SK-N-SH treated with all-trans-retinoic acid at 6 μM for 48 hours (cell line): ENCODE measurements around the gene CNEP1R1.

ENCODE experiments used
- ATAC-seq: fragments of 200-7000 bp; cut with Tn5 transposase; 3 replicates; pipeline ENCODE4 v1.9.1; 2020; ENCODE audit warnings: mild to moderate bottlenecking, moderate library complexity
- ARNTL ChIP-seq: fragments of 450-650 bp; formaldehyde crosslinking; IDR thresholded peaks from 2 replicates; pipeline ENCODE4 v1.5.0; 2020; ENCODE audit warnings: low read depth, mild to moderate bottlenecking, moderate library complexity, borderline replicate concordance
- BACH2 ChIP-seq: fragments of 250-450 bp; sonication (Bioruptor Pico); IDR thresholded peaks from 2 replicates; pipeline ENCODE4 v1.9.0; 2021; ENCODE audit warnings: mild to moderate bottlenecking, borderline replicate concordance
- CSDC2 ChIP-seq: fragments of 250-450 bp; sonication (Bioruptor Pico); IDR thresholded peaks from 2 replicates; pipeline ENCODE4 v1.5.0; 2020; ENCODE audit warnings: mild to moderate bottlenecking, moderate library complexity
- ESRRG ChIP-seq: fragments of 250-450 bp; sonication (Bioruptor Pico); IDR thresholded peaks from 2 replicates; pipeline ENCODE4 v1.6.1; 2021; ENCODE audit warnings: mild to moderate bottlenecking
- ISL1 ChIP-seq: fragments of 250-450 bp; sonication (Bioruptor Pico); IDR thresholded peaks from 2 replicates; pipeline ENCODE4 v2.1.2; 2022; ENCODE audit warnings: mild to moderate bottlenecking, moderate library complexity
- OSR1 ChIP-seq: fragments of 250-450 bp; sonication (Bioruptor Pico); IDR thresholded peaks from 2 replicates; pipeline ENCODE4 v1.8.0; 2022; ENCODE audit warnings: moderate library complexity, mild to moderate bottlenecking, inconsistent platforms
- PPARA ChIP-seq: fragments of 250-450 bp; sonication (Bioruptor Pico); IDR thresholded peaks from 2 replicates; pipeline ENCODE4 v1.5.0; 2020; ENCODE audit warnings: mild to moderate bottlenecking, borderline replicate concordance
- RARB ChIP-seq: fragments of 250-450 bp; sonication (Bioruptor Pico); IDR thresholded peaks from 2 replicates; pipeline ENCODE4 v1.8.0; 2021; ENCODE audit warnings: mild to moderate bottlenecking, moderate library complexity
- SNAI2 ChIP-seq: fragments of 250-450 bp; sonication (Bioruptor Pico); IDR thresholded peaks from 2 replicates; pipeline ENCODE4 v1.5.0; 2020; ENCODE audit warnings: mild to moderate bottlenecking, moderate library complexity
- TCF4 ChIP-seq: fragments of 250-450 bp; sonication (Bioruptor Pico); IDR thresholded peaks from 2 replicates; pipeline ENCODE4 v1.8.0; 2021; ENCODE audit warnings: mild to moderate bottlenecking, moderate library complexity, borderline replicate concordance
- ZC3H10 ChIP-seq: fragments of 250-450 bp; sonication (Bioruptor Pico); IDR thresholded peaks from 2 replicates; pipeline ENCODE4 v1.5.1; 2021; ENCODE audit warnings: mild to moderate bottlenecking, moderate library complexity
- ZFP3 ChIP-seq: fragments of 250-450 bp; sonication (Bioruptor Pico); IDR thresholded peaks from 2 replicates; pipeline ENCODE4 v1.5.0; 2020; ENCODE audit warnings: mild to moderate bottlenecking, moderate library complexity
- ZFP30 ChIP-seq: fragments of 450-650 bp; formaldehyde crosslinking; IDR thresholded peaks from 2 replicates; pipeline ENCODE4 v1.5.0; 2022; ENCODE audit warnings: mild to moderate bottlenecking, moderate library complexity
- ZNF565 ChIP-seq: fragments of 450-650 bp; formaldehyde crosslinking; conservative IDR thresholded peaks from 2 replicates; pipeline ENCODE4 v1.5.0; 2020; ENCODE audit warnings: low read depth, mild to moderate bottlenecking, moderate library complexity
- ZNF8 ChIP-seq: fragments of 450-650 bp; formaldehyde crosslinking; IDR thresholded peaks from 2 replicates; pipeline ENCODE4 v1.5.0; 2020; ENCODE audit warnings: mild to moderate bottlenecking, moderate library complexity
- TF ChIP-seq, protein P1 (sequence below): fragments of 250-450 bp; sonication (Bioruptor Pico); IDR thresholded peaks from 2 replicates; pipeline ENCODE4 v1.8.0; 2020; ENCODE audit warnings: mild to moderate bottlenecking, moderate library complexity, borderline replicate concordance
- TF ChIP-seq, protein P2 (sequence below): fragments of 250-450 bp; sonication (Bioruptor Pico); IDR thresholded peaks from 2 replicates; pipeline ENCODE4 v1.5.1; 2021; ENCODE audit warnings: mild to moderate bottlenecking, moderate library complexity
- TF ChIP-seq, protein P3 (sequence below): fragments of 250-450 bp; sonication (Bioruptor Pico); IDR thresholded peaks from 2 replicates; pipeline ENCODE4 v1.5.0; 2020; ENCODE audit warnings: mild to moderate bottlenecking, moderate library complexity
- TF ChIP-seq, protein P4 (sequence below): fragments of 250-450 bp; sonication (Bioruptor Pico); IDR thresholded peaks from 2 replicates; pipeline ENCODE4 v1.8.0; 2021; ENCODE audit warnings: low read depth, mild to moderate bottlenecking, moderate library complexity, borderline replicate concordance
- TF ChIP-seq, protein P5 (sequence below): fragments of 250-450 bp; sonication (Bioruptor Pico); IDR thresholded peaks from 2 replicates; pipeline ENCODE4 v1.5.1; 2020; ENCODE audit warnings: low read depth, mild to moderate bottlenecking, moderate library complexity

Gene CNEP1R1

DNA sequence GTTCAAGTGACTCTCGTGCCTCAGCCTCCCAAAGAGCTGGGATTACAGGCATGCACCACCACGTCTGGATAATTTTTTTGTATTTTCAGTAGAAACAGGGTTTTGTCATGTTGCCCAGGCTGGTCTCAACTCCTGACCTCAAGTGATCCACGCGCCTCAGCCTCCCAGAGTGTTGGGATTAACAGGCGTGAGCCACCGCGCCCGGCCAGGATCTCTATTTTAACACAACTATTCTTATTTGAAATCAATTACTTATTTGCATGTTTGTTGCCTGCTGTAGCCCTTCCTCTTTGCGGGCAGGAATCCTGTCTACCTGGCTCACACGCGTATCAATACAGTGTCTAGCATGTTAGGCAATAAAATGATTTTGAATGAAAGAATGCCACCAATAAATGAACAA is 818 bp upstream of the CNEP1R1 start:
- no peak for TF ChIP-seq OSR1 (CRISPR knock-in tag)
- TF ChIP-seq SNAI2 (CRISPR knock-in tag): no peak
- TF ChIP-seq, protein P1, sequence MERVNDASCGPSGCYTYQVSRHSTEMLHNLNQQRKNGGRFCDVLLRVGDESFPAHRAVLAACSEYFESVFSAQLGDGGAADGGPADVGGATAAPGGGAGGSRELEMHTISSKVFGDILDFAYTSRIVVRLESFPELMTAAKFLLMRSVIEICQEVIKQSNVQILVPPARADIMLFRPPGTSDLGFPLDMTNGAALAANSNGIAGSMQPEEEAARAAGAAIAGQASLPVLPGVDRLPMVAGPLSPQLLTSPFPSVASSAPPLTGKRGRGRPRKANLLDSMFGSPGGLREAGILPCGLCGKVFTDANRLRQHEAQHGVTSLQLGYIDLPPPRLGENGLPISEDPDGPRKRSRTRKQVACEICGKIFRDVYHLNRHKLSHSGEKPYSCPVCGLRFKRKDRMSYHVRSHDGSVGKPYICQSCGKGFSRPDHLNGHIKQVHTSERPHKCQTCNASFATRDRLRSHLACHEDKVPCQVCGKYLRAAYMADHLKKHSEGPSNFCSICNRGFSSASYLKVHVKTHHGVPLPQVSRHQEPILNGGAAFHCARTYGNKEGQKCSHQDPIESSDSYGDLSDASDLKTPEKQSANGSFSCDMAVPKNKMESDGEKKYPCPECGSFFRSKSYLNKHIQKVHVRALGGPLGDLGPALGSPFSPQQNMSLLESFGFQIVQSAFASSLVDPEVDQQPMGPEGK (CRISPR knock-in tag): no peak
- TF ChIP-seq ZFP30 (CRISPR knock-in tag): no peak
- TF ChIP-seq PPARA (CRISPR knock-in tag): no peak
- TF ChIP-seq, protein P2, sequence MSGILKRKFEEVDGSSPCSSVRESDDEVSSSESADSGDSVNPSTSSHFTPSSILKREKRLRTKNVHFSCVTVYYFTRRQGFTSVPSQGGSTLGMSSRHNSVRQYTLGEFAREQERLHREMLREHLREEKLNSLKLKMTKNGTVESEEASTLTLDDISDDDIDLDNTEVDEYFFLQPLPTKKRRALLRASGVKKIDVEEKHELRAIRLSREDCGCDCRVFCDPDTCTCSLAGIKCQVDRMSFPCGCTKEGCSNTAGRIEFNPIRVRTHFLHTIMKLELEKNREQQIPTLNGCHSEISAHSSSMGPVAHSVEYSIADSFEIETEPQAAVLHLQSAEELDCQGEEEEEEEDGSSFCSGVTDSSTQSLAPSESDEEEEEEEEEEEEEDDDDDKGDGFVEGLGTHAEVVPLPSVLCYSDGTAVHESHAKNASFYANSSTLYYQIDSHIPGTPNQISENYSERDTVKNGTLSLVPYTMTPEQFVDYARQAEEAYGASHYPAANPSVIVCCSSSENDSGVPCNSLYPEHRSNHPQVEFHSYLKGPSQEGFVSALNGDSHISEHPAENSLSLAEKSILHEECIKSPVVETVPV (CRISPR knock-in tag): no peak
- TF ChIP-seq ESRRG (CRISPR knock-in tag): no peak
- TF ChIP-seq TCF4: no peak
- no peak for TF ChIP-seq ZC3H10 (CRISPR knock-in tag)
- TF ChIP-seq, protein P3, sequence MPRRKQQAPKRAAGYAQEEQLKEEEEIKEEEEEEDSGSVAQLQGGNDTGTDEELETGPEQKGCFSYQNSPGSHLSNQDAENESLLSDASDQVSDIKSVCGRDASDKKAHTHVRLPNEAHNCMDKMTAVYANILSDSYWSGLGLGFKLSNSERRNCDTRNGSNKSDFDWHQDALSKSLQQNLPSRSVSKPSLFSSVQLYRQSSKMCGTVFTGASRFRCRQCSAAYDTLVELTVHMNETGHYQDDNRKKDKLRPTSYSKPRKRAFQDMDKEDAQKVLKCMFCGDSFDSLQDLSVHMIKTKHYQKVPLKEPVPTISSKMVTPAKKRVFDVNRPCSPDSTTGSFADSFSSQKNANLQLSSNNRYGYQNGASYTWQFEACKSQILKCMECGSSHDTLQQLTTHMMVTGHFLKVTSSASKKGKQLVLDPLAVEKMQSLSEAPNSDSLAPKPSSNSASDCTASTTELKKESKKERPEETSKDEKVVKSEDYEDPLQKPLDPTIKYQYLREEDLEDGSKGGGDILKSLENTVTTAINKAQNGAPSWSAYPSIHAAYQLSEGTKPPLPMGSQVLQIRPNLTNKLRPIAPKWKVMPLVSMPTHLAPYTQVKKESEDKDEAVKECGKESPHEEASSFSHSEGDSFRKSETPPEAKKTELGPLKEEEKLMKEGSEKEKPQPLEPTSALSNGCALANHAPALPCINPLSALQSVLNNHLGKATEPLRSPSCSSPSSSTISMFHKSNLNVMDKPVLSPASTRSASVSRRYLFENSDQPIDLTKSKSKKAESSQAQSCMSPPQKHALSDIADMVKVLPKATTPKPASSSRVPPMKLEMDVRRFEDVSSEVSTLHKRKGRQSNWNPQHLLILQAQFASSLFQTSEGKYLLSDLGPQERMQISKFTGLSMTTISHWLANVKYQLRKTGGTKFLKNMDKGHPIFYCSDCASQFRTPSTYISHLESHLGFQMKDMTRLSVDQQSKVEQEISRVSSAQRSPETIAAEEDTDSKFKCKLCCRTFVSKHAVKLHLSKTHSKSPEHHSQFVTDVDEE (CRISPR knock-in tag): no peak
- TF ChIP-seq ZNF8: no peak
- TF ChIP-seq, protein P4, sequence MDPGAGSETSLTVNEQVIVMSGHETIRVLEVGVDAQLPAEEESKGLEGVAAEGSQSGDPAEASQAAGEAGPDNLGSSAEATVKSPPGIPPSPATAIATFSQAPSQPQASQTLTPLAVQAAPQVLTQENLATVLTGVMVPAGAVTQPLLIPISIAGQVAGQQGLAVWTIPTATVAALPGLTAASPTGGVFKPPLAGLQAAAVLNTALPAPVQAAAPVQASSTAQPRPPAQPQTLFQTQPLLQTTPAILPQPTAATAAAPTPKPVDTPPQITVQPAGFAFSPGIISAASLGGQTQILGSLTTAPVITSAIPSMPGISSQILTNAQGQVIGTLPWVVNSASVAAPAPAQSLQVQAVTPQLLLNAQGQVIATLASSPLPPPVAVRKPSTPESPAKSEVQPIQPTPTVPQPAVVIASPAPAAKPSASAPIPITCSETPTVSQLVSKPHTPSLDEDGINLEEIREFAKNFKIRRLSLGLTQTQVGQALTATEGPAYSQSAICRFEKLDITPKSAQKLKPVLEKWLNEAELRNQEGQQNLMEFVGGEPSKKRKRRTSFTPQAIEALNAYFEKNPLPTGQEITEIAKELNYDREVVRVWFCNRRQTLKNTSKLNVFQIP (CRISPR knock-in tag): no peak
- no peak for TF ChIP-seq RARB
- TF ChIP-seq CSDC2: no peak
- TF ChIP-seq ISL1: no peak
- no peak for ATAC-seq

DNA sequence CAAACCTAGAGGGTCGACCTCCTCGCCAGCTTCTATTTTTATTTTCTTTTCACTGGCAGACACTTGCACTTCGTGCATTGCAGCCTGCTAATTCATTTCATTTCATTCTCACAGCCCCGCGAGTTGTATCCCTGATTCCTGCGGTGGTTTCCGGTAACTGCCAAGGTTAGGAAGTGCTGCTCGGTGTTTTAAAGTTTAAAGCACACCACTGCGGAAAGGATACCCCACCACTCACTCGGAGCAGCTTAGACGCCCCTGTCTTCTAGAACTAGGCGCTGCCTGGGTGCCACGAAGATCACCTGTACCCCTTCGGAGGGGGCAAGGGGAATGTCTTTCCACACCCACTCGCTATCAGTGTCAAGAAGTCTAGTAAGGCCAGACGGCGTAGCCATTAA is 509 bp downstream of the CNEP1R1 start:
- no peak for TF ChIP-seq ARNTL
- TF ChIP-seq, protein P5, sequence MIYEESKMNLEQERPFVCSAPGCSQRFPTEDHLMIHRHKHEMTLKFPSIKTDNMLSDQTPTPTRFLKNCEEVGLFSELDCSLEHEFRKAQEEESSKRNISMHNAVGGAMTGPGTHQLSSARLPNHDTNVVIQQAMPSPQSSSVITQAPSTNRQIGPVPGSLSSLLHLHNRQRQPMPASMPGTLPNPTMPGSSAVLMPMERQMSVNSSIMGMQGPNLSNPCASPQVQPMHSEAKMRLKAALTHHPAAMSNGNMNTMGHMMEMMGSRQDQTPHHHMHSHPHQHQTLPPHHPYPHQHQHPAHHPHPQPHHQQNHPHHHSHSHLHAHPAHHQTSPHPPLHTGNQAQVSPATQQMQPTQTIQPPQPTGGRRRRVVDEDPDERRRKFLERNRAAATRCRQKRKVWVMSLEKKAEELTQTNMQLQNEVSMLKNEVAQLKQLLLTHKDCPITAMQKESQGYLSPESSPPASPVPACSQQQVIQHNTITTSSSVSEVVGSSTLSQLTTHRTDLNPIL (CRISPR knock-in tag): no peak
- TF ChIP-seq, protein P1 (CRISPR knock-in tag): no peak
- peak; percentile 35 for ATAC-seq

DNA sequence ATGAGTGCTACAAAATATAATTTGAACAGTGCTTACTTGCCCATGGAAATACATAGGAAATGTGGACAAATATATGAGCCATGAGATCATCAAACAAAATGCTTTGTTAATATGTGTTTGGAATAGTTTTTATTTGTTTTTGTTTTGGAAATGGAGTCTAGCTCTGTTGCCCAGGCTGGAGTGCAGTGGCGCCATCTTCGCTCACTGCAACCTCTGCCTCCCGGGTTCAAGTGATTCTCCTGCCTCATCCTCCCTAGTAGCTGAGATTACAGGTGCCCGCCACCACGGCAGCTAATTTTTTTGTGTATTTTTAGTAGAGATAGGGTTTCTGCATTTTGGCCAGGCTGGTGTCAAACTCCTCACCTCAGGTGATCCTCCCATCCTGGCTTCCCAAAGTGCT is 2.8 kb downstream of the CNEP1R1 start:
- TF ChIP-seq ZC3H10 (CRISPR knock-in tag): no peak
- TF ChIP-seq ZNF565 (CRISPR knock-in tag): no peak
- TF ChIP-seq CSDC2: no peak
- no peak for TF ChIP-seq ESRRG (CRISPR knock-in tag)
- TF ChIP-seq BACH2 (CRISPR knock-in tag): no peak
- no peak for TF ChIP-seq TCF4
- TF ChIP-seq, protein P3 (CRISPR knock-in tag): no peak
- no peak for TF ChIP-seq ZFP3 (CRISPR knock-in tag)
- TF ChIP-seq, protein P1 (CRISPR knock-in tag): no peak
- TF ChIP-seq ZNF8: no peak
- TF ChIP-seq OSR1 (CRISPR knock-in tag): no peak
- no peak for ATAC-seq
